GM19099 (cell line): Measurements from ENCODE around the gene PLEKHH2.

Source experiments
- POLR2A ChIP-seq: IDR thresholded peaks from 3 replicates; pipeline ENCODE4 v1.6.1; 2011; ENCODE audit warnings: low read depth; ENCODE audit not compliant: insufficient read length; ENCODE audit errors: extremely low read depth

The PLEKHH2 gene

DNA sequence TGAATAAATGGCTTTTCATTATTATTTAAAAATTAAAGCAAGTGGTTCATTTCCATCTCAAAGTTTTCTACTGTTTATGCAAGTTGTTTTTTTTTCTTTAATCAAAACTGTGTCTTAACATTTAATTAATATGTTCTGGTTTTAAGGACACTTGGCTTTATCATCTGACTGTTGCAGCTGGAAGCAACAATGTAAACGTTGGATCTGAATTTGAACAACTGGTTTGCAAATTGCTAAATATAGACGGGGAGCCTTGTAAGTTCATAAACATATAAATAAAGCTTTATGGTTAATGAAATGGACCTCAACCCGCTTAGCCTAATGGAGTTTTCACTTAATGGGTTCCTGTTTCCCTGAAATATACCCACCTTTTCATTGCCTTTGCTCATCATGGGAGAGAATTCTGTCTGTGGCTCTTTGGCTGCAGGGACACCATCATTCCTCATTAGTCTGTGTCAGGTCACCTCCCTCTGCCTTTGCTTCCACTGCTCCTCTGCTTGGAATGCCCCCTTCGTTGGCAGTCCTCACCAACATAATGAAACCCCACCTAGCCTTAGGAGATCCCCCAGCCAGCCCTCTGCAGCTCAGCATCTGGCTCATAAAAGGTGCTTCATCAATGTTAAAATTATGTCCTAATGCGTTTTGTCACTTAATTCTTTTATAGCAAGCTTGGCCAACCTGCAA, 92.6 kb downstream of the PLEKHH2 start:
- TF ChIP-seq POLR2A = no peak

DNA sequence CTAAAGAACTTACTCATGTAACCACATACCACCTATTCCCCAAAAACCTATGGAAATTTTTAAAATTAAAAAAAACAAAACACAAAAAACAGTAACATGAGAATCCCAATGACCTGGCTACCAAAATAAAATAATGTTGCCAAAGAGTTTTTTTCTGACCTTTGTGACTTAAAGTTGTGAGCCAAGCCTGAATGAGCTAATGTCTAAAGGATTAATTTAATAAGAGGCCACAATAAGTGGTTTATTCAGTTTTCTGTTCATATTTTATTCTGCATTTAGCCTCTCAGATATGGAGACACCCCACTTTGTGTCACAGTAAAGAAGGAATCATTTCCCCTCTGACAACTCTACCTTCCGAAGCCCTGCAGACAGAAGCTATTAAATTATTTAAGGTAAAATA, 94.2 kb downstream of the PLEKHH2 start:
- TF ChIP-seq POLR2A = no peak

DNA sequence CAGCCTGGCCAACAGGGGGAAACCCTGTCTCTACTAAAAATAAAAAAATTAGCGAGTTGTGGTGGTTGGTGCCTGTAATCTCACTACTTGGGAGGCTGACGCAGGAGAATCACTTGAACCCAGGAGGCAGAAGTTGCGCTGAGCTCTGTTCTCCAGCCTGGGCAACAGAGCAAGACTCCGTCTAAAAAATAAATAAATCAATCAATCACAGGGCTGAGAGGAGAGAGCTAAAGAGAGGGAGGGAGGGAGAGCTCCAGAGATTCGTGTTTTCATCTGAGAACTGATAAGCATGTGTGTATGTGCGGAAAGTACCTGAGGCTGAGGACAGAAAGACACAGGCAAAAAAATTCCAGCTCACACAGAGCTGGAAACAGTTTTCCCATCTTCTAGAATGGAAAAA, 99.6 kb downstream of the PLEKHH2 start:
- TF ChIP-seq POLR2A = no peak

DNA sequence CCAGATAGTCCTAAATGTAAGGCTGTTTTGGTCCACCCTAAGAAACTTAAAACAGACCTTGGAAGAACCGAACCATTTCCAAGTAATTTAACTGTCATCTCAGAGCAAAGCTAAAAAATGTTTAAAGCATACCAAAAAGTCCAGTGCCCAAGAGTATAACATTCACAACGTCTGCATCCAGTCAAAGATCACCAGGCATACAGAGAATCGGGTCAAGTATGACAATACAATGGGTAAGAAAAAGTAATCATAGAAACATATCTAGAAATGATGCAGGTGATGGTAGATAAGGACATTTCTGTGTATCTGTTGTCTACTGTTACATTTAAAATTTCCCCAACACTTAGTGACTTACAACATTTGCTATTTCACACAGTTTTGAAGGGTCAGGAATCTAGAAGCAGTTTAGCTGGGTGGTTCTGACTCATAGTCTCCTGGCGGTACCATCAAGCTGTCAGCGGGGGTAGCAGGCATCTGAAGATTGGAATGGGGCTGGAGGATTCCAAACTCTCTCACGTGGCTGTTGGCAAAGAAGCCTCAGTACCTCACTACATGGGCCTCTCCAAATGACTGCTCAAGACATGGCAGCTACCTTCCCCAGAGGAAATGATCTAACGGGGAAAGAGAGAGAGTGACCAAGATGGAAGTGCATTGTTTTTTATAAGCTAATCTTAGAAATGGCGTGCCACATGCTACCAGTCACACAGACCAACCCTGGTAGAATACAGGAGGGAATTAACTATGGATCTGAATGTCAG, 100.2 kb downstream of the PLEKHH2 start:
- TF ChIP-seq POLR2A = no peak

DNA sequence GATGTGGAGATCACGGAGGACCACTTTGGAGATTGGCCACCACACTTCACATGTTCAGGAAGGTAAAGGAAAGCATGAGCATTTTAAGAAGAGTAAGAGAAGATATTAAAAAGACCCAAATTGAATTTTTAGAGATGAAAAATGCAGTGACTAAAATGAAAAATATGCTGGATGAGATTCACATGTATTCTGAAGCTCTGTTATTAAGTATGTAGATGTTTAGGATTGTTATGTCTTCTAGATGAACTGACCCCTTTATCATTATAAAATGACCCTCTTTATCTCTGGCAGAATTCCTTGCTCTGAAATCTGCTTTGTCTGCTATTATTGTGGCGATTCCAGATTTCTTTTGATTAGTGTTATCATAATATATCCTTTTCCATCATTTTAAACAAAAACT, 100.8 kb downstream of the PLEKHH2 start:
- no peak for TF ChIP-seq POLR2A

DNA sequence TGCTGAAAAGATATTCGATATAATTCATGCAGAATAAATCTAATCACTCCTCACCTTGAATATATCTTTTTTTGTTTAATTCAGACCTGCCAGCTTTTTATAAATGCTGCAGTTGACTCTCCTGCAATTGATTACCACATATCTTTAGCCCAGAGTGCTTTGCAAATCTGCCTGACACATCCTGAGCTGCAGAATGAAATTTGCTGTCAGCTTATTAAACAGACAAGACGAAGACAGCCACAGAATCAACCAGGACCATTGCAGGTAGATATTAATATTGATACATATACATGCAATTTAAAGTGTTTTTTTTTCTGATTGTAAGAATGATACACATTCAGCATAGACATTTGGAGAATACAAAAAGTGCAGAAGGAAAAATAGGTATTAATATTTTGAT, 101.2 kb downstream of the PLEKHH2 start:
- TF ChIP-seq POLR2A = no peak

DNA sequence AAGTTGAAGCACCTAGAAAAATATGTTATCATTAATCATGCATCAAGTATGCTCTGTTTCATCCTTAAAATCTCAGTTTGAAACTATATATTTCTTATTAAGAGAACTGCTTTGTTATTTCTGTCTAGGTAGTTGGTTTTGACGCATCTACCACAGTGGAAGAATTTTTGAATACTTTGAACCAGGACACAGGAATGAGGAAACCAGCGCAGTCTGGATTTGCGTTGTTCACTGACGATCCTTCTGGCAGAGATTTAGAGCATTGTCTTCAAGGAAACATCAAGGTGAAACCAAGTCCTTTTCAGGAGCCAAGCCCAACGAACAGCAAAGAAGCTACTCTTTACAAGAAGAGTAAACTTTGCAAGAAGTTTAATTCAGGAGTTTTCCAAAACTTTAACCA, 106.6 kb downstream of the PLEKHH2 start:
- no peak for TF ChIP-seq POLR2A

DNA sequence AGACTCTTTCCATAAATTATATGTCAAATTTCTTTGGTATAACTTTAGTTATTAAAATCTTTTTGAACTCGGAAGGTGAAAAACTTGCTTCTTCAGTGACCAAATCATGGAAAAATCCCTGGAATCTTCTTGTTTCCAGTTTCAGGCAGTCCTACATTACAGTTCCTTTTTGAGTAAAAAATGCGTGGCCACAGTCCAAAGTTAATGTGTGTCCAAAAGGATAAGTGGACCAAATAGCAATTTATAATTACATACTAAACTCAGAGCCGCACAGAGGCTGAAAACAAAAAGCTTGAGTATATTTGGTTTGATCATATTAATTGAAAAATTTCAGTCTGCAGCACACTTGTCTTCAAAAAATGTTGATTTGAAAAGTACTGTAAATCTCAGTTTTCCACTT, 108.4 kb downstream of the PLEKHH2 start:
- TF ChIP-seq POLR2A = no peak

DNA sequence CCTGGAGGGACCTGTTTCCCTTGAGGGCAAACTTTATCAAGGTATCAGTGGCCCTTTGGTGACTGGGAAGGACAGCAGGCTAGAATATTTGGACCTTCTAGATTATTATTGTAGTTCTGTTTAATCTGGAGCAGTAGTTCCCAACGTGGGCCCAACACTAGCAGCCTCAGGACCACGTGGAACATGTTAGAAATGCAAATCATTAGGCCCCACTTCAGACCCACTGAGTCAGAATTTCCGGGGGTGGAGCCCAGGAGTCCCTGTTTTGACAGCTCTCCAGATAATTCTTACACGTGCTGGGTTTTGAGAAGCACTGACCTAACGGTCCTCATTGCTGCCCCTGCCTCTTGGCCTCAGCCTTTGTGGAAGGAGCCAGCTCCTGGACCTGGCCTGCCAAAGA, 111.3 kb downstream of the PLEKHH2 start:
- TF ChIP-seq POLR2A = no peak

DNA sequence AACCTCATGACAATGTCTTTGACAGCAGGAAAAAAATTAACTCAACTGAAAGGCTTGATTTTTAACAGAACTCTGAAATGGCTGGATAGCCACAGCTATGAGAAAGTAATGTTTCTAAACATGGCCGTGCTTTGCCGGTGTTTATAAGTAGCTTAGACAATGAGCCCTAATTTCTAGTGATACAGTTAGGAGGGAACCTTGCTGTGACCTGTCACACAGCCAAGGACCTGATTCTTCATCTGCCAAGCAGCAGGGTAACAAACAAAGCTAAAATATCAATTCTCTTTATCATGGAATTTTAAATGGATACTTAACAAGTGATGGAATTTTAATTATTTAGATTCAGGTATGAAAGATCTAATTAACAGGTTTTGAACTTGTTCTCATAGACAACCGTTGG, 112.5 kb downstream of the PLEKHH2 start:
- TF ChIP-seq POLR2A = no peak

DNA sequence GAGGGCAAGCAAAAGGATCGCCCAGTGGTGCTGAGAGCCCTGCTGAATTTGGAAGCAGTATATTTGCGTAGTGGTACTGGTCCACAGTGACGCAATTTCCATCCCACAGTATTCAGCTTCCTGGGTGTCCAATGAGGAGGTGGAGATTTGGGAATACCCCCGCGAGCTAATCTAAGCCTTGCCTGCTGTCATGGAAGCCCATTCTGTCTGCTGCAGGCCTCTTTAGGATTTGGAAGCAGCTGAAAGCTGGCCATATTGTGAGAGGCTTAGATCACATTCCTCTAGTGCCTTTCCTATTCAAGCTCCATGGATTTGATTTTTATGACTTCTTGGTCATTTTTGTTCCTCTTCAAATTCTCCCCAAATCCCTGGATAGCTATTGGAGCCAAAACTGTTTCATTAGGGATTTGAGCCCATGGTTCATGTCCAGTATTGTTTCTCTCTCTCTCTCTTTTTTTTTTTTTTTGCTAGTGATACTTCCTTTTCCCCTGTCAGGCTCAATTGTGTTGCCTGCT, 114.5 kb downstream of the PLEKHH2 start:
- TF ChIP-seq POLR2A = no peak

DNA sequence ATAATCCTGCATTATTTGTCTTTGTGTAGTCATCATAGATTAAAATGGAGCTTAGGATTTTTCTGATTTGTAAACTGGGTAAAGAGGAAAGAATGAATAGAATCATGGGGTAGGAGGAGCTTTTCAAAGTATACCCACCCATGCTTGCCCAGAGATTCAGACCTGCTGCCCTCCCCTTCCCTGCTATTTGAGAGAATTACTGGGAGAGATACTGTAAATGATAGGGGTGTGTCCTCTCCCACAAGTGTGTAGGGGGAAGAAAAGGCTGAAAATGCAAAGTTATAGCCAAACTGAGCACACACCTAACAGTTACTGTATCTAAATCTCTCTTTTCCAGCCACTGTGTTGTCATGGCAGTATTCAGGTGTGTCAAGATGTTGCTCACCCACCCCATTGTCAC, 115.2 kb downstream of the PLEKHH2 start:
- no peak for TF ChIP-seq POLR2A

DNA sequence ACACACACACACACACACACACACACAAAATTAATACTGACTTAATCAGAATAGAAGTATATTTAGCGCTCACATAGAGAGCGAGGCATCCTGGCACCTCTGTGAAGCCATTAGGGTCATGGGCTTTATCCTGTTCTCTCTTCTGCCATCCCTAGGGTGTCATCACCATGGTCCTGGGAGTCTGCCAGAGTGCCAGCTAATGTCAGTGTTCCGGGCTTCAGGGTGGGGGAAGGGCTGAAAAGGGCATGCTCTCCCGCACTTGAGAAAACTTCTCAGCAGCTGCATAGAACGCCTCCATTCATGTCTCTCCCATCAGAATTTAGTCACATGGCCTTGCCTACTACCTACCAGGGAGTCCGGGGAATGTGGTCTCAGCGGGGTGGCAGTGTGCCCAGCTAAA, 117.1 kb downstream of the PLEKHH2 start:
- no peak for TF ChIP-seq POLR2A

DNA sequence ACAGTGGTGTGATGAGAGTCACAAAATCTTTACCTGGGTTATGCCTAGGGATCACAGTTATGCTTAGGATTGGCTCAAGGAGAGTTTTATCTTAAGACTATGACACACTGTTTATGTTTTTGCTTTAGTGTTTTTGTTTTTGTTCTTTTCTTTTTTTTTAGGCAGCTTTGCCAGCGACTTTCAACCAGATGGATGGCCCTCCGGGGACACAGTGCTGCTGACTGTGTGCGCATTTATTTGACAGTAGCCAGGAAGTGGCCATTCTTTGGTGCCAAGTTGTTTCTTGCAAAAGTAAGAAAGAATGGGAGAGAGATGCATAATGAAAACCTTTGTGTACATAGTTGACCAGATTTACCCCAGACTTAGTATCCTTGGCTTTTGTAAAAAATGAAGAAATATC, 121.7 kb downstream of the PLEKHH2 start:
- TF ChIP-seq POLR2A = no peak

DNA sequence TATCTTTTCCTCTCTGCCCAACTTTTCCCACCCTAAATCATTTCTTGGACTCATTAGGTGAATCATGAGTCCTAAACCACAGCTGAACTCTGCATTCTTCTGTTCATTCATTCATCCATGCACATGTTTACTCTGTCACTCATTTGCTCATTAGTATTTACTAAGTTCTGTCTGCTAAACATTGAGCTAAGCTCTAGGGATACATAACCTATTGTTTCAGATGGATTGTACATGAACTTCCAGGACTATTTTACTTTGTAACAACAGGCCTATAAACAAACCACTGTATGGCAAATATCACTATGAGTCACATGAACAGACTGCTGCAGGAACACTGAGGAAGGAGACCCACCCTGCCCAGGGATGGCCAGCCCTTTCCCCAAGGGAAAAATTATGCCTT, 122.1 kb downstream of the PLEKHH2 start:
- TF ChIP-seq POLR2A = no peak

DNA sequence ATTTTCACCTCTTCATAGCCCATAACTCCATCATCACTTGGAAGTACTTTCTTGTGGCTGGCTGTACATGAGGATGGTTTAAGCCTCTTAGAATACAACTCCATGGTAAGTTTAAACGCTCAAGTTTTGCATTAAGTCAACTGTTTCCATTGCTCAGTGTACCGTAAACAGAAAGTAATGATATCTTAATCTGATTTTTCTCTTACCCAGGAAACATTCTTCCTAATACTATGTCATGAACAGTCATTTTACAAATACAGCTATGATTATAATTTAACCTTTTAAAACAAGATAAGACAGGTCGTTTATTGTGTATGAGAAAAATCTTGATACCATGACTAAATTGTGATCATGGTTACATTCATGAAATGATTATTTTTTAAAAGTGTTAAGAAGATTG, 125.2 kb downstream of the PLEKHH2 start:
- no peak for TF ChIP-seq POLR2A
